Activated CD4-positive, alpha-beta T cell treated with anti-CD3 and anti-CD28 coated beads for 4 hours (primary cell): Measurements from ENCODE around the gene PLA2G2E.

ENCODE experiments used
- DNase-seq, 2 donors: peaks; one replicate each; pipeline ENCODE4 v3.0.0-alpha.2; 2020

Gene PLA2G2E

DNA sequence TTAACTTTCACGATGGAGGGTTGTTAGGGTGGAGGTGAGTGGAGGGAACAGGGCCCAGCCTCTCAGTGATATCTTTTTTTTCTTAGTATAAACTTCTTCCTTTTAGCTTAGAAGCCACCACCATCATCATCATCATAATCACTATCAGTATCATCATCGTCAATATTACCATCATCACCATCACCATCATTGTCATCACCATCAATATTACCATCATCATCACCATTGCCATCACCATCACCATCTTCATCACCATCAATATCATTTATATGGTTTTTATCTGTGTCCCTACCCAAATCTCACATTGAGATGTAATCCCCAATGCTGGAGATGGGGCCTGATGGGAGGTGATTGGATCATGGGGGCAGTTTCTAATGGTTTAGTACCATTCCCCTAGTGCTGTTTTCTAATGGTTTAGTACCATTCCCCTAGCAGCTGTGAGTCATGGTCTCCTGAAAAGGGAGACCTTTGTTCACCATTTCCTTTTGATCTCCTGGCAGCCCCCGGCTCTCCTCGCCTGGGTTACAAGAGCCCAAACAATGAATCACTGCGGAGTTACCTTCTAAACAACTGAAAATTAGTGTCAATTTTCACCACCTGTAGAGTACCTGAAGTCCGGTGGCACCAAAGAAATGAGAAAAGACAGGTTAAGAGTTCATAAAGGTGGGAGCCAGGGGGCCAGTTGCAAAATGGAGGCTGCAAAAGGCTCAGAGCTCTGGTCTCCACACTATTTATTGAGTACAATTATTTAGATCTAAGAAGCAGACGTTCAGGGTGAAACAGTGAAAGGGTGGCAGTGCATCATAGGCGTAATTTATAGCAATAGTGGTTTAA lies 3.1 kb upstream of the PLA2G2E start:
- DNase-seq, result no peak

DNA sequence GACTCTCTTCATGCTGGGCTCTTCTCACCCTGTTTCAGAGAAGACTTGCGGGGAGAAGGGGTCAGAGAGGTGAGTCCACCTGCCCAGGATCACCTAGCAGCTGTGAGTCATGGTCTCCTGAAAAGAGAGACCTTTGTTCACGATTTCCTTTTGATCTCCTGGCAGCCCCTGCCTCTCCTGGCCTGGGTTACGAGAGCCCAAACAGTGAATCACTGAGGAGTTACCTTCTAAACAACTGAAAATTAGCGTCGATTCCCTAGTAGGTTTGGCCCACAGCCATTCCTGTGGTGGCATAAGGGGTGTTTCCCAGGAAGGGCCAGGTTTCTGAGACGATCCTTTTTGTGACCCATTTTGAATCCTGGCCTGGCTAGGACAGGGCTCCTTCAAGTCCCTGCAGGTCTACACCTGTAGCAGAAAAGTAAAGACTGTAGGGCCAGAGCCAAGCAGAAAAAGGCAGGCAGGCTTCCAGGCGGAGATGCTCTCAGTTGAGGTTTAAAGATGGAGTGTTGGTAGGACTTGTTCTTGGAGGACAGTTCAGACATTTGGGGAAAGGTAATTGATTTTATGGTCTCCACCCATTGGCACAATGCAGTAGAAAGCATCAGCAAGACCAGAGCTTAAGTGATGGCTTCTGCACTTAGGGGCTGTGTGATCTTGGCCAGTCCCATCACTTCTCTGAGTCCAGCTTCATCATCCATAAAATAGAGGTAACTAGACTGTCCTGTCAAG lies 2.1 kb upstream of the PLA2G2E start:
- DNase-seq, result no peak

DNA sequence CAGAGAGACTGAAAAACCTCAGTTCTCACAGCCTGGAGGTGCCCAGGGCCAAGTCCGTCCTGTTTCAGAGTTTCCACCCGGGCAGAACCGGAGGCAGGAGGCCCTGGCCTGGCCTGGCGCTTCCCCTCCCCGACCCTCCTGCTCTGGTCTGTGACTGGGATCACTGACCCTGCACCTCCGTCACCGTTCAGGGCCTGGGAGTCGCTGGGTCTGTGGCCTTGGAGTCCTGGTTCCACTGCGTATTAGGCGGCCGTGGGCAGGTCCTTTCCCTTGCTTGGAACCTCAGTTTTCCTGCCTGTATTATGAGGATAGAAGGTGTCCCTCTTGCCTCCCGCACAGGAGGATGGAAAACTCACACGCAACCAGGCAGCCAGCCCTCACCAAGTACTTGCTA lies 533 bp upstream of the PLA2G2E start:
- no peak for DNase-seq

DNA sequence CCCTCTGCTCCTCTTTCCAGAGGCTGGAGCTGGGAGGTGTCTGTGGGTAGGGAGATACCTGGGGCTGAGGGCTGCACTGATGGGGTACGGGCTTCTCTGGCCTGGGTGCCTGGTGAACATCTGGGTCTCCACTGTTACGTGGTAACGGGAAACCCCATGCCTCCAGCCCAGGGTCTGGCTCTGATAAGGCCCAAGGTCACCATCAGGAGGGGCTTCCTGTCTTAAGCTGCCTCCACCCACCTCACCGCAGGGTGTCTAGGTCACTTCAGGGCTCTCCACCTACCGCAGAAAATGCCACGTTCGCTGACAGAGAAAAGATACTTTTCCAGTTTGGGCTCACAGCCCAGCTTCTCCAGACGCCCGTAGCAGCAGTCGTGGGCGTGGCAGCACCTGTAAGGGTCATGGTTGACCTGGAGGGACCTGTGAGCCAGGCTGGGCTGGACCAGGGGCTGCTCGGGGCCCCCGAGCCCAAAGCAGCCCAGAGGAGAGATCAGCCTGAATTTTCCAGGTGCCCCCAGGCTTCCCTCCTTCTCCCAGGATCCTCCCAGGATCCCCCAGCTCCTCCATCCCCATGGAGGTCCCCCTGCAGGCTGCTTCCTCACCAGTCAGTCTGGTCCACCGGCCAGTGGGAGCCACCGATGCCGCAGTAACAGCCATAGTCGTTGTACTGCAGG lies 1.3 kb downstream of the PLA2G2E start:
- no peak for DNase-seq

DNA sequence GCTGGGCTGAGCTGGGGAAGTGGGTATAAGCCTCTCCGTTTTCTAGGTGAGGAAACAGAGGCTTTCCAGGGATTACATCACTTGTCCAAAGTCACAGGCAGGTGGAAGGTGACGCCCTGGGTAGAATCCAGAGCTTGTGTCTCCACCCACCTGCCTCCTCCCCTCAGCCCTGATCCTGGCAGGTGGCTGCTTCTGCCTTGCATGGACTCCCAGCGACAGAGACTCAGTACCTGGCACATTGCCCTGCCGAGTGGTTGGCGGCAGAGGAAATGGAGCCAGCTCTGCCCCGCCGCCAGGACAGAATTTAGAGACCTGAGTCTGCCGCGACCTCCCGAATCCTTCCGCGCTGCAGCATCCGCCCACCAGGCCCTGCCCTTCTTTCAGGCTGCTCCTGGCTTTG lies 2.1 kb downstream of the PLA2G2E start:
- no peak for DNase-seq

DNA sequence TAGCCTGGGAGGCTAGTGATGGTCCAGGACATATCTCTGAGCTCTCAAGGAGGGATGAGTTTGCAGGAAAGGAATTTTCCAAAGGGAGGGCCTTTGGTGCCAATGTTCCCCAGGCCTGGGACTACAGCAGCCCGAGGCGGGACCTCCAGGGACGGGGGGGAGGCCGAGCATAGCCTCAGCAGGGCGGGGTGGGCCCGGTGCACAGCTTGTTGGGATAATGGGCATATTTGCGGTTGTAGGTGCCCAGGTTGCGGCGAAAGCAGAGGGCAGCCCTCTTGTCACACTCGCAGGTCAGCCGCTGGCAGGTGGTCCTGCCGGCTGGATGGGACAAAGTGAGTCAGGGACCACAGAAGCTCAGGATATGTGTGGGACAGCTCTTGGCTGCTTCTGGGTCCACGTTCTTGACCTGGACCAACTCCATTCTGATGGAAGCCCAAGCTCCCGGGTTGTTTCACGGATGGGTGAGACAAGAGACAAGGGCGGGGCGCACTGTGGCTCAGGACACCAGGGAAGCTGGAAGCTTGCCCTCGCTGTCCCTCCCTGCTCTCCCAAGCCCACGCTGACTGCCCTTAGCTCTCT lies 3.2 kb downstream of the PLA2G2E start:
- no peak for DNase-seq

DNA sequence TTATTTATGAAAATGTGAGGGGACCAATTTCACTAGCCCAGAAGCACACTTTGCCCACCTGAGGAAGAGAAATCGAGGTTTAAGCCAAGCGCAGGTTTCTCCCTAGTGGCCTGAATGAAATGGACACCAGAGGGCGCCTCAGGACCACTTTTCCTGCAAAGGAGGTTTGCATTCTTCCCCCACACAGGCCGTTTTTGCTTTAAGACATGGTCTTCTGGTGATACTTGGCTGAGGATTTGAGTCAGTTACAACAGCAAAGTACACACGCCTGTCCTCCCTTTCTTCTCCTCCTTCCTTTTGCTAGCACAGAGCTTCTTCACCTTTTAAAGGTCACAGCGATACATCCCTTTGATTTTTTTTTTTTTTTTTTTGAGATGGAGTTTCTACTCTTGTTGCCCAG lies 5.4 kb downstream of the PLA2G2E start:
- peak; percentile 76 to 86 for DNase-seq

DNA sequence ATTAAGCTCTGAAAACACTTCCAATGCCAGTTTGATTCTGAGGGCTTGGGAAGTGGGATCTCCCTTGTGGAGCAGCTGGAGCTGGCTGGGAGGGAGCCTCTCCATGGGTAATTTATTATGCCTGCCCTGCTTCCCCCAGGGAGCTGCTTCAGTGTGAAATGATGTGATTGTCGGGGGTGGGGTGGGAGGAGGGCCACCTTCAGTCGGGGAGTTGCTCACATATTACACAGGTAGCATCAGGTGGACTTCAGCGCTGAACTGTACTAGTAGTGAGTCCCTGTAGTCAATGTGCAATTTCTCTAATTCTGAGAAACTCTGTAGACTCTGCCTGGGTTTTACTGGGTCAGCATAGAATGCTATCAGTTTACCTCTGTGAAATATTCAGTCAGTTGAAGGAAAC lies 12.8 kb downstream of the PLA2G2E start:
- DNase-seq, result no peak

DNA sequence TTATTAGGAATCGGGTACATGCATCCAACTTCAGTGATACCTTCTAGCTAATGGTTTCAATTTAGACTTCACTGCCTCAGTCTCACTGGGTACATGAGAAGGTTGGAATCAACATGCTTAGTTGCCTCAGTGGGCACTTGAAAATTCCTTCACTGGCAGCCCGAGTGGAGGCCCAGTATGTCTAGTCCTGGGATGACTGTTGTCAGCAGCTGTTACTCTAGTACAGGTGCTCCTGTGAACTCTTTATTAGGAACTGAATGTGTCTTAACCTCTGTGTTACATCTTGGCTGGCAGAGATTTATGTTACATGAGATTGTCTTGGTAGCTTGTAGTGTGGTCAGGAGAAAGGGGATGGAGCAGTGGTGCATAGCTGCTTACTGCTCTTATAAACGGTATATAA lies 13.4 kb downstream of the PLA2G2E start:
- DNase-seq, result no peak

DNA sequence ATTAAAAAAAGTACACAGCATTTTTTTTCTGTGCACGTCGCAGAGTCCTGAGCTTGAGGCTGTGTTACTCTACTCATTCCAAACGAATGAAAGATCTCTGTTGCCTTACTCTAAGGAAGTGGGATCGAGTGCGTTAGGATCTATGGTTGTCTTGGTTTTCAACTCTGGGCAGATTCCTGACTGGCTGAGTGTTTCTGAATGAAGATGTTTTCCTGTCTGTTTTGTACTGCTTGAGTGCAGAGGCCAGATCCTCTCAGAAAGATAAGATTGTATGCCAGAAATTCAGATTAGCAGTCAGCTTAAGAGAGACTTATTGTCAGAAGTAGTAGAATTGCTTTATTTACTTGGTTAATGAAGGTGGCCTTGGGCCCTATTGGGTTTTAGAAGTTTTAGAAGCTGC lies 14.0 kb downstream of the PLA2G2E start:
- DNase-seq, result no peak

DNA sequence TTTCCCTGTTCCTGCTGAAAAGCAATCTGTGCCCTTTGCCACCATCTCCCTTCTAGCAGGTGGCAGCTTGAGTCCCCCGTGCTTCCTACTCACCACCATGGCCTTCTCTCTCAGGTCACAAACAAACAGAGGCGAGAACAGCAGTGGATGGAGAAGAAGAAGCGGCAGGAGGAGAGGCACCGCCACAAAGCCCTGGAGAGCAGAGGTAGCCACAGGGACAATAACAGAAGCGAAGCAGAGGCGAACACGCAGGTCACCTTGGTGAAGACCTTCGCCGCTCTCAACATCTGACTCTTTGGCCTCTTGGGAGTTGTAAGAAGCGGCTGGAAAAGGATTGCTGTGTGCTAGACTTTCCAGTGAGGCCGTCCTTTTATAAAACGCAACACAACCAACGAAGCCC lies 16.0 kb downstream of the PLA2G2E start:
- no peak for DNase-seq

DNA sequence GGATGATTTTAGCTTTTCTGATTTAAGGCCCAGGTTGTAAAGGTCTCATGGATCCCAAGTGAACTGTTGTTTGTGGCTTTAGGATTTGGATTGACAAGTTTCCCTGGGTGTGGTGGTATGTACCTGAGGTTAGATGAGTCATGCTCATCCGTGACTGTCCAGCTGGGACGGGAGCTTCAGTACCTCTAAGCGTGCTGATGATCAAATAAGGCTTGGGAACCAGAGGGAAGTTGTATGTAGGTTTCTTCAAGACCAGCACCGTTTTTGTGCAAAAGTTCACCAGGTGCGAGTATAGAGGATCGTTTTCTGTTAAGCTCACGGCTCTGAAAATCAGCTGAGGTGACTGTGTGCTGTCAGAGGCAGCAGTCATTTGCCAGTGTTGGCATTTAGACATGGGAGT lies 19.8 kb downstream of the PLA2G2E start:
- no peak for DNase-seq

DNA sequence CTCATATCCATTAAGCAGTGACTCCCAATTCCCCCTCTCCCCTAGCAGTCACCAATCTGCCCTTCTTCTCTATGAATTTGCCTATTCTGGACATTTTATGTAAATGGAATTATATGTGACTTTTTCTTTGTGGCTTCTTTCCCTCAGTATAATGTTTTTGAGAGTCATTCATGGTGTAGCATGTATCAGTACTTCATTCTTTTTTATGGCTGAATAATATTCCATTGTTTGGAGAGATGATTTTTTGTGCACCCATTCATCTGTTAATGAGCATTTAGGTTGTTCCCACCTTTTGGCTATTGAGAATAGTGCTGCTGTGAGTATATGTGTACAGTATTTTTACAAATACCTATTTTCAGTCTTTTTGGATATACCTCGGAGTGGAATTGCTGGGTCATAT lies 21.8 kb downstream of the PLA2G2E start:
- DNase-seq, result no peak

DNA sequence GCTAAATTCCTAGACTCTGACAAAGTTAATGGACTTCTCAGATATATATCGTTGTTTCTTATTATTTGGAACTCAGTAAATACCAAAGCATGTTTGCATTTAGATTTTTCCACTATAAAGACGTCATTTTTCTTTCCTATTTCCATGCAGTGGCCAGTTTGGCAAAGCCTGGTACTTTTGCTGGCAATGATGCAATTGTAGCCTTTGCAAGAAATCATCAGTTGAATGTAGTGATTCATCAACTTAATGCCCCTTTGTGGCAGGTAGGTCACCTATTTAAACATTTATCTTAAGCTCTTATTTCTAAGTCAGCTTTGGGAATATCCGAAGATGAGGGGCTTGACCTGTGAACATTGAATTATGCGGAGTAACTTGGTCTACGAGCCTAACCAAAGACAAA lies 29.2 kb downstream of the PLA2G2E start:
- no peak for DNase-seq

DNA sequence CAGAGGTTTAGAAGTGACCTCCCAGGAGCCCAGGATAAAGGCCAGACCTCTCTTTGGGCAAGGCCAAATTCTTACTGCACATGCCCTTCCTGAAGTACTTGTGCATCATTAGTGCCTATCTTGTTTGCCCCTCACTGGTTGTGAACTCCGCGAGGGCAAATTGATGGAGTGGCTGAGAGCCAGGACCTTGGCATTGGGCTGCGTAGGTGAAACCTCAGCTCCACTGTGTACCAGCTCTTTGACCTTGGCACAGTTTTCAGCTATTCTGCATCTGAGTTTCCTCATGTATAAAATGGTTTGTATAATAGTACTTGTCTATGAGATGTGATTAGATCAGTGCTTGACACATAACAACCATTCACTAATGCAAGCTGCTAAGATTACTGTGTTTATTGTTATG lies 29.7 kb downstream of the PLA2G2E start:
- no peak for DNase-seq

DNA sequence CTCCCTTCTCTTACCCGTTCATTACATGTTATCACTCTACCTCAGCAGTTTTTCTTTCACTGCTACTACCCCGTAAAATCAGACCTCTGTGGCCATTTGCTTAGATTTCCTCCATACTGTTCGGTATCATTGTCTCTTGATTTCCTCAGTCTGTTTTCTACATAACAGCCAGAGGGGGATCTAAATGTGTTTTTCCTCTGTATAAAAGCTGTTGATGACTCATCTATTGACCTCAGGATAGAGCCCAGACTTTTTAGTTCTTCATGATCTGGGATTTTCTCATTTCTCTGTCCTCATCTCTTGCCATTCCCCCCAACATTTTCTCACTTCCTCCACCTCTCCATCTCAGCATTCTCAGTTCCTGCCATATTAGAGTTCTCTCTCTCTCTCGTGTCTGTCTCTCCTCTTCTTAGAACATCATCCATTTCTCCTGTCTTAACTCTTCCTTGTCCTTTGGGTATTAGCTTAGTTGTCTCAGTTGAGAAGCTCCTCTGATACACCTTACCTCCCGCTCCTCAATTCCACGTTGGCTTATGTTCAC lies 30.7 kb downstream of the PLA2G2E start:
- no peak for DNase-seq

DNA sequence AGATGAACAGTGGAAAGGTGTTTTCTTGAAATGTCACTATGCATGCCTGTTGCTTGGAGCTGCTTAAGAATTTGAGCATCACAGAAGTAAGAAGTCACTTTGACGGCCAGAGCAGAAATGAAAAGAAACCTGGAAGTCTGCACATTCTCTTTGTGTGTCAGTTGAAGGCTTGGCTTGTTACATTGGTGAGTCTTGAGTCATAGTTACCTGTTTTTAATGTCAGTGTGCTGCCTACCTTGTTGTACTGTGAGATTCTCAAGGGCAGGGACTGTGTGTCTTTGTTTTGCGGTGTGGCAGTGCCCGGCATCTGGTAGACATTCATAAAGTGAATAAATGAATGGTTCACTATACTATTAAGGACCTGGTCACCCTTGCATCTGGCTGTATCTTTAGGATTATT lies 31.3 kb downstream of the PLA2G2E start:
- DNase-seq, result no peak

DNA sequence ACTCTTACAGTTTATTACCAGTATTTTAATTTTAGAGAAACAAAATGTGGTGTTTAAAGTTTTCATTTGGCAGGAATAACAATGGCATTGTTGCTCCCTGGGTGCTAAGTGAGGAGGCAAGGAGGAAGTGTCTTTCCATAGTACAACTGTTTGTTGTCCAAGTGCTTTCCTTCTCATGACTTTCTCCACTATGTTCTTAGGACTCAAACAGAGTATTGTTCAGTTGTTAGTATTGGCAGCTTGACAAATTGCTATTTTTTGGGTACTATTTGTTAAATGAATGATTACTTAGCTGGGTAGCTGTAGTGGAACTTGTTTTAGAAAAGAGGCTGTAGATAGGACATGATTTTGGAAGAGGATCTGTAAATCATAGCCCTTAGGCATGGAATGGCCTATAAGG lies 33.8 kb downstream of the PLA2G2E start:
- no peak for DNase-seq

DNA sequence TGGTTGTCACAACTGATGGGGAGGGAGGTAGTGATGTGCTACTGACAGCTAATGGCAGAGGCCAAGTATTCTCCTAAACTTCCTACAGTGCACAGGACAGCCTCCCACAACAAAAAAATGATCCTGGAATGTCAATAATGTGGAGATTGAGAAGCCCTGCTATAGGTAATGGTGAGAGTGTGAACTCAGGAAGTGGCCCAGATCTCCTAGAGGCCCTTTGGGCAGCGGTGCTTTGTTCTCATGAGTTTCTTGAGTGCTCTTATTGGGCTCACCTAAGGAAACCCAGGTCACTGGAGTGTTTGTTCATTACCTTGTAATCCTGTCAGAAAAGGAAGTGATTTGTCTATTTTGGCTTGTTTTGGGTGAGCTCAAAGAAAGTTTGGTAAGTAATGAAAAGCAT lies 35.3 kb downstream of the PLA2G2E start:
- DNase-seq, result no peak

DNA sequence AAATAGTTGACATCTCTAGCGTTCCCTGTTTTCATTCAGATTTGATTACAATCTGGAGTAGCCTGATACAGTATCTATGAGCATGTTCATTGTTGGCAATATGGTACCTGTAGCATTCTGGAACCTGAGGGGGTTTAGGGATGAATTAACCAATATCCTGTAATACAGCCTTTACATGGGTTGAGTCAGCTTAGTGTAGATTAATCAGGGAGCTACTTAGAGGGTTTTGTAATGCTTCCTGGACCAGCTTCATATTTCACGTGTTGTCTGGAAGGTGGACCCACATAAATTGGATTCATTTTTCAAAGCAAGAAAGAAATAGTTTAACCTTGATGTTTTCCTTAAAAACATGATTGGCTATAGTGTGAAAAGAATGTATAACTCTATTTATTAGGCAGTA lies 37.6 kb downstream of the PLA2G2E start:
- DNase-seq, result no peak

DNA sequence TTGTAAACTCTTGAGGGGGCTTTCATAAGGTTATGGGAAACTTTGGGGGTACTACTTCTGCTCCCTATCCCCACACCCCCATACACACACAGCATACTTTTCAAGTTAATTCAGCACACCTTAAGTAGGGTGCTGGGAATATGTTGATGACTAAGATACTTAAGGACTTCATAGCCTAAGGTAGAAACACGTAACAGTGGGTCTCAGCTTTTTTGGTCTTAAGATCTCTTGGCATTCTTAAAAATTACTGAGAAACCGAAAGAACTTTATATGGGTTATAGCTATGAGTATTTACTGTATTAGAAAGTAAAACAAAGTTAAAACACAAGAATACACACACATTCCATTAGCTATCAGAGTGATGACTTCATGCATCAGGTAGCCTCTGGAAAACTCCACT lies 39.1 kb downstream of the PLA2G2E start:
- no peak for DNase-seq

DNA sequence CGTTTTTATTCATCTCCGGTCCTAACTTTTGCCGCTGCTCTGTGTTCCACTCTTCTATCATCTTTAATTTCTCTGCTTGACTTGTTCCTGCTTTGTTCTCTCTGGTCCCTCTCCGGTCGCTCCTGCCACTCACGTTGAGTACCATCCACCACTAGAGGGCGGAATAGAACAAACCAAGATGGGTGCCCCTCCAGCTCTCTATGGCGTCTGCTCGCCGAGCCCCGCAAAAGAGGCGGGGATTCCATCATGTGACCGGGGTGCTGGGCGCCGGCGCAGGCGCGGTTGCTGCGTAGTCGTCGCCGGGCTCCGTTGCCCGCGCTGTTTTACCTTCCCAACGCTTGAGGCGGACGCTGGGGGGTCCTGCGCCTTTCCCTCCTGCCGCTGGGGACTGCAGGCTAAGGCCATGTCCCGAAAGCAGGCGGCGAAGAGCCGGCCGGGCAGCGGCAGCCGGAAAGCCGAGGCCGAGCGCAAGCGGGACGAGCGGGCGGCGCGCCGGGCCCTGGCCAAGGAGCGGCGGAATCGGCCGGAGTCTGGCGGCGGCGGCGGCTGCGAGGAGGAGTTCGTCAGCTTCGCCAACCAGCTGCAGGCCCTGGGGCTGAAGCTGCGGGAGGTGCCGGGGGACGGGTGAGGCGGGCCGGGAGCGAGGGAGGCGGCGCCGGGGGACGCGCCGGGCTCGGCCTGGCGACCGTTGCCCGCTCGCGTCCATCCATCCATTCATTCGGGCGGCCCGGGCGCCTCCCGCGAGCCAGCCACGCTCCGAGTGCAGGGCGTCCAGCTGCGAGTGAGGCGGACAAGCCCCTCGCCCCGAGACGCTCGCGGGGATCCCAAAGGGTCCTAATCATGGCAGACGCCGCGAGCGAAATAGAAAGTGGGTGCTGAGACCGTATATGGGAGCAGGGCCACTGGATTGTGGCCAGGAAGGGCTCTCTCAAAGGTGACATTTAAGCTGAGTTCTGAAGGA lies 41.0 kb downstream of the PLA2G2E start, which contains the start of gene OTUD3:
TSS of gene OTUD3 (plus strand) at position 285 of the 961 bp plus-strand sequence. CDS start at position 404, 119 bp downstream.
- peak; percentile 94 to 95 for DNase-seq
